ENCODE measurements around the gene MYL10. TPM values are rescaled to one million over a fixed set of nuclear protein-coding genes. Genes with fewer than 3 reads are reported as not detected.

Gene MYL10
- total RNA-seq, 1 experiment from 2014 or later: not detected

GRCh38 chr7:101588131-101588935 is 40.8 kb downstream of the MYL10 start:
- peak; percentile 24 for DNase-seq
- Histone ChIP-seq H3K4me3 (ENCODE audit: insufficient read depth, low read depth, low read length) (no peak overlapping the region), H3K36me3 (replicated peaks; ENCODE audit: control insufficient read depth, insufficient read depth, low read length) (no peaks in the 10 kb centered on the region), H3K27me3 (ENCODE audit: control insufficient read depth, insufficient read depth, low read length) (no peaks in the 10 kb centered on the region)

- no peaks in the 10 kb centered on the region for H3K27me3 ChIP-seq (ENCODE audit: control insufficient read depth, insufficient read depth, low read length)
Observed at GRCh38 chr7:101586906-101587677, 42.0 kb downstream of the MYL10 start.

GRCh38 chr7:101586078-101586905 is 42.8 kb downstream of the MYL10 start:
- peak; percentile 72 for DNase-seq
- no peaks in the 10 kb centered on the region for H3K27me3 ChIP-seq (ENCODE audit: control insufficient read depth, insufficient read depth, low read length)
- no peaks in the 10 kb centered on the region for H3K36me3 ChIP-seq (replicated peaks; ENCODE audit: control insufficient read depth, insufficient read depth, low read length)
- H3K4me3 ChIP-seq (ENCODE audit: insufficient read depth, low read depth, low read length): no peak overlapping the region

More at GRCh38 chr7:101586906-101587677, 42.0 kb downstream of the MYL10 start:
- no peaks in the 10 kb centered on the region for H3K36me3 ChIP-seq (replicated peaks; ENCODE audit: control insufficient read depth, insufficient read depth, low read length)
- DNase-seq: no peak
- no peak overlapping the region for H3K4me3 ChIP-seq (ENCODE audit: insufficient read depth, low read depth, low read length)

GRCh38 chr7:101582971-101583370 is 46.1 kb downstream of the MYL10 start:
- Histone ChIP-seq H3K4me3 (ENCODE audit: insufficient read depth, low read depth, low read length) (no peak overlapping the region), H3K27me3 (ENCODE audit: control insufficient read depth, insufficient read depth, low read length) (no peaks in the 10 kb centered on the region), H3K36me3 (replicated peaks; ENCODE audit: control insufficient read depth, insufficient read depth, low read length) (no peaks in the 10 kb centered on the region)
- DNase-seq: peak; percentile 2

GRCh38 chr7:101581891-101582290 is 47.2 kb downstream of the MYL10 start:
- DNase-seq: peak; percentile 11
- H3K27me3 ChIP-seq (ENCODE audit: control insufficient read depth, insufficient read depth, low read length): no peaks in the 10 kb centered on the region
- H3K4me3 ChIP-seq (ENCODE audit: insufficient read depth, low read depth, low read length): no peak overlapping the region
- no peaks in the 10 kb centered on the region for H3K36me3 ChIP-seq (replicated peaks; ENCODE audit: control insufficient read depth, insufficient read depth, low read length)

- Histone ChIP-seq H3K4me3 (ENCODE audit: insufficient read depth, low read depth, low read length) (no peak overlapping the region), H3K27me3 (ENCODE audit: control insufficient read depth, insufficient read depth, low read length) (no peaks in the 10 kb centered on the region), H3K36me3 (replicated peaks; ENCODE audit: control insufficient read depth, insufficient read depth, low read length) (no peaks in the 10 kb centered on the region)
- no peak for DNase-seq
Observed at GRCh38 chr7:101580596-101580995, 48.5 kb downstream of the MYL10 start.

- no peak for DNase-seq
- H3K4me3 ChIP-seq (ENCODE audit: insufficient read depth, low read depth, low read length): no peak overlapping the region
- H3K36me3 ChIP-seq (replicated peaks; ENCODE audit: control insufficient read depth, insufficient read depth, low read length): no peaks in the 10 kb centered on the region
- H3K27me3 ChIP-seq (ENCODE audit: control insufficient read depth, insufficient read depth, low read length): no peaks in the 10 kb centered on the region
Observed at GRCh38 chr7:101578552-101578951, 50.5 kb downstream of the MYL10 start.

GRCh38 chr7:101576998-101577397 is 52.1 kb downstream of the MYL10 start:
- DNase-seq: no peak
- no peaks in the 10 kb centered on the region for H3K27me3 ChIP-seq (ENCODE audit: control insufficient read depth, insufficient read depth, low read length)
- H3K4me3 ChIP-seq (ENCODE audit: insufficient read depth, low read depth, low read length): no peak overlapping the region
- H3K36me3 ChIP-seq (replicated peaks; ENCODE audit: control insufficient read depth, insufficient read depth, low read length): no peaks in the 10 kb centered on the region

GRCh38 chr7:101575721-101576120 is 53.4 kb downstream of the MYL10 start:
- DNase-seq: no peak
- H3K27me3 ChIP-seq (ENCODE audit: control insufficient read depth, insufficient read depth, low read length): no peaks in the 10 kb centered on the region
- H3K4me3 ChIP-seq (ENCODE audit: insufficient read depth, low read depth, low read length): no peak overlapping the region
- no peaks in the 10 kb centered on the region for H3K36me3 ChIP-seq (replicated peaks; ENCODE audit: control insufficient read depth, insufficient read depth, low read length)

GRCh38 chr7:101575168-101575567 is 53.9 kb downstream of the MYL10 start:
- Histone ChIP-seq H3K27me3 (ENCODE audit: control insufficient read depth, insufficient read depth, low read length) (no peaks in the 10 kb centered on the region), H3K4me3 (ENCODE audit: insufficient read depth, low read depth, low read length) (no peak overlapping the region), H3K36me3 (replicated peaks; ENCODE audit: control insufficient read depth, insufficient read depth, low read length) (no peaks in the 10 kb centered on the region)
- peak; percentile 67 for DNase-seq

GRCh38 chr7:101572156-101572555 is 56.9 kb downstream of the MYL10 start:
- H3K4me3 ChIP-seq (ENCODE audit: insufficient read depth, low read depth, low read length): no peak overlapping the region
- no peaks in the 10 kb centered on the region for H3K27me3 ChIP-seq (ENCODE audit: control insufficient read depth, insufficient read depth, low read length)
- H3K36me3 ChIP-seq (replicated peaks; ENCODE audit: control insufficient read depth, insufficient read depth, low read length): no peaks in the 10 kb centered on the region
- no peak for DNase-seq

- Histone ChIP-seq H3K27me3 (ENCODE audit: control insufficient read depth, insufficient read depth, low read length) (no peaks in the 10 kb centered on the region), H3K36me3 (replicated peaks; ENCODE audit: control insufficient read depth, insufficient read depth, low read length) (no peaks in the 10 kb centered on the region), H3K4me3 (ENCODE audit: insufficient read depth, low read depth, low read length) (no peak overlapping the region)
- DNase-seq: no peak
Observed at GRCh38 chr7:101567230-101567629, 61.9 kb downstream of the MYL10 start.

- no peak overlapping the region for H3K4me3 ChIP-seq (ENCODE audit: insufficient read depth, low read depth, low read length)
- DNase-seq: peak; percentile 8
- H3K36me3 ChIP-seq (replicated peaks; ENCODE audit: control insufficient read depth, insufficient read depth, low read length): no peaks in the 10 kb centered on the region
- no peaks in the 10 kb centered on the region for H3K27me3 ChIP-seq (ENCODE audit: control insufficient read depth, insufficient read depth, low read length)
Observed at GRCh38 chr7:101565601-101566209, 63.4 kb downstream of the MYL10 start.

- DNase-seq: peak; percentile 84
- no peaks in the 10 kb centered on the region for H3K36me3 ChIP-seq (replicated peaks; ENCODE audit: control insufficient read depth, insufficient read depth, low read length)
Observed at GRCh38 chr7:101564778-101565211, 64.3 kb downstream of the MYL10 start.

More at GRCh38 chr7:101564778-101565211, 64.3 kb downstream of the MYL10 start:
- Histone ChIP-seq H3K27me3 (ENCODE audit: control insufficient read depth, insufficient read depth, low read length) (no peaks in the 10 kb centered on the region), H3K4me3 (ENCODE audit: insufficient read depth, low read depth, low read length) (no peak overlapping the region)
